ENCODE data around the gene UGCG.
A peak's percentile ranks its signal among the peaks of the same experiment; 100 is the strongest.
"Not testable (repeated sequence)": the region's sequence is repeated elsewhere in the genome, so short reads cannot be mapped to it uniquely, and the experiment has no call there.

UGCG gene

GRCh38 chr9:111957856-111958631 lies 61.4 kb downstream of the UGCG start:
- DNase-seq: no peak

GRCh38 chr9:111959468-111960359 lies 63.1 kb downstream of the UGCG start:
- DNase-seq: peak; percentile 69

- DNase-seq: not testable (repeated sequence)
These were observed 63.9 kb downstream of the UGCG start for GRCh38 chr9:111960485-111960884.

GRCh38 chr9:111961009-111961408 lies 64.4 kb downstream of the UGCG start:
- DNase-seq: peak; percentile 46

GRCh38 chr9:111961575-111961974 lies 65.0 kb downstream of the UGCG start:
- peak; percentile 98 for DNase-seq

- no peak for DNase-seq
These were observed 65.4 kb downstream of the UGCG start for GRCh38 chr9:111962021-111962420.

- no peak for DNase-seq
These were observed 67.4 kb downstream of the UGCG start for GRCh38 chr9:111963995-111964394.

- DNase-seq: no peak
These were observed 69.0 kb downstream of the UGCG start for GRCh38 chr9:111965566-111966019.

- no peak for DNase-seq
These were observed 69.6 kb downstream of the UGCG start for GRCh38 chr9:111966124-111966723.

GRCh38 chr9:111966861-111967291 lies 70.3 kb downstream of the UGCG start:
- peak; percentile 7 for DNase-seq

- no peak for DNase-seq
These were observed 71.0 kb downstream of the UGCG start for GRCh38 chr9:111967621-111968020.

GRCh38 chr9:111969061-111969460 lies 72.4 kb downstream of the UGCG start:
- no peak for DNase-seq

GRCh38 chr9:111969622-111970021 lies 73.0 kb downstream of the UGCG start:
- no peak for DNase-seq

- no peak for DNase-seq
These were observed 74.2 kb downstream of the UGCG start for GRCh38 chr9:111970827-111971226.

- DNase-seq: peak; percentile 78
These were observed 77.6 kb downstream of the UGCG start for GRCh38 chr9:111974092-111974681.

- DNase-seq: peak; percentile 51
These were observed 79.1 kb downstream of the UGCG start for GRCh38 chr9:111975709-111976108.

GRCh38 chr9:111978616-111979015 lies 82.0 kb downstream of the UGCG start:
- DNase-seq: no peak

GRCh38 chr9:111979561-111979960 lies 82.9 kb downstream of the UGCG start:
- no peak for DNase-seq

GRCh38 chr9:111980398-111980797 lies 83.8 kb downstream of the UGCG start:
- DNase-seq: no peak

- no peak for DNase-seq
These were observed 86.9 kb downstream of the UGCG start for GRCh38 chr9:111983484-111983908.

GRCh38 chr9:111984086-111984802 lies 87.6 kb downstream of the UGCG start:
- DNase-seq: no peak
